Stimulated activated CD4-positive, alpha-beta T cell treated with anti-CD3 and anti-CD28 coated beads, Interleukin-1b, Interleukin-23, amount 100 ng/mL, for 1 hour (primary cell): Measurements from ENCODE around the gene CENPE.

Experiments
- DNase-seq, 2 donors: peaks; one replicate each; pipeline ENCODE4 v3.0.0-alpha.2; 2020; ENCODE audit warnings: low read depth in 2 of 2

Gene CENPE

GRCh38 chr4:103075435-103075893 is 122.7 kb downstream of the CENPE start:
- DNase-seq: no peak

GRCh38 chr4:103074744-103075434 is 123.3 kb downstream of the CENPE start:
- DNase-seq: no peak

DNA sequence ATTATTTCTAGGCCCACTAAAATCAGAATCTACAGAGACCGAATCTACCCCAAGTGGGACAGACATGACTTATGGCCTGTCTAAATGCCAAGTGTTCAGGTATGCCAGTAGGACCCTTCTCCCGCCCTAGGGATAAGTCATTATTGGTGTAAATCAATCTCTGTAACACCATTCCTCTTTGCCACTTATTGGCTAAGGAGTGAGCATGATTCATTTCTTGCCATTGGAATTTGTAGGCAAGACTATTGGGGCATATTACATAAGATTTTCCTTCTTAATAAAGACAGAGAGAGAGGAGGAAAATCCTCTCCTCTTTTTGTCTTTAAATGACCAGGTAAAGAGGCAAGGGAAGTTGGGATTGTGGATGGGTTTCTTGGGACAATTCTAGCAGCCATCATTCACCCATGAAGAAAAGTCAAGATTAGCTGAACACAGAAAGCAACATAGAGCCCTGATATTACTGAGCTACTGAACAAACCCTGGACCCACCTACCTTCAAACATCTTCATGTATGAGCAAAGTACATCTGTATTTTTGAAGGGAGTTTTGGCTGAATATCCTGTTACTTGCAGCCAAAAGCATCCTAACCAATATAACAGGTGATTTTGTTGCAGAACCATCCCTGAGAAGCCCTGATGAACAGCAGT is 124.2 kb downstream of the CENPE start:
- DNase-seq: no peak

- no peak for DNase-seq
Measured at GRCh38 chr4:103067841-103068547, 130.1 kb downstream of the CENPE start.

- DNase-seq: no peak
Measured at GRCh38 chr4:103060453-103061148, 137.5 kb downstream of the CENPE start.
